T-helper 1 cell treated with Interleukin-12 subunit alpha and Interleukin-12 subunit beta and Interleukin-4 antibody, amounts not matched to agents 30 ng/mL and 1 ng/mL, for 36 hours (primary cell): ENCODE measurements around the gene NT5DC4. TPM values are rescaled to one million over a fixed set of nuclear protein-coding genes. Genes with fewer than 3 reads are reported as not detected.

Experiments
- intact Hi-C: fragments of 100-400 bp; cut with micrococcal nuclease; formaldehyde crosslinking; loops from one replicate; pipeline ENCODE4 v1.15.1; 2024
- total RNA-seq: library from RNA; stranded (reverse); gene quantifications from 2 replicates; pipeline ENCODE4 v1.2.3, GENCODE V29; 2022

The NT5DC4 gene
- total RNA-seq, 1 donor from 2014 or later, result not detected

GRCh38 chr2:112751451-112752197, 30.8 kb downstream of the NT5DC4 start:
- intact Hi-C loops, result no loop called here

GRCh38 chr2:112752667-112753066, 31.8 kb downstream of the NT5DC4 start:
- intact Hi-C loops, result no loop called here

- intact Hi-C loops, result no loop called here
Measured at GRCh38 chr2:112754564-112754963, 33.7 kb downstream of the NT5DC4 start.

- intact Hi-C loops, result no loop called here
Measured at GRCh38 chr2:112755444-112755843, 34.6 kb downstream of the NT5DC4 start.

GRCh38 chr2:112756207-112756606, 35.4 kb downstream of the NT5DC4 start:
- intact Hi-C loops, result no loop called here

GRCh38 chr2:112757265-112757664, 36.4 kb downstream of the NT5DC4 start:
- intact Hi-C loops, result no loop called here

- intact Hi-C loops, result no loop called here
Measured at GRCh38 chr2:112758711-112759110, 37.9 kb downstream of the NT5DC4 start.

- intact Hi-C loops, result loop anchor here (5.0 kb wide), 2 partner anchors 407 to 573 kb away; no protein-coding TSS in a partner anchor
Measured at GRCh38 chr2:112760149-112760548, 39.3 kb downstream of the NT5DC4 start.

- intact Hi-C loops, result loop anchor here (5.0 kb wide), 2 partner anchors 405 to 575 kb away; no protein-coding TSS in a partner anchor
Measured at GRCh38 chr2:112762276-112762675, 41.5 kb downstream of the NT5DC4 start.

GRCh38 chr2:112764071-112765044, 43.5 kb downstream of the NT5DC4 start, which contains the start of gene CKAP2L:
Gene CKAP2L, minus strand, starts transcription at chr2:112764609. Its CDS starts 11 bp downstream, at chr2:112764598.
- intact Hi-C loops, result loop anchor here (1.0 to 5.0 kb wide), 11 partner anchors 15 to 710 kb away; partner anchors contain the start of genes CHCHD5, SLC20A1, TTL and ZC3H6

GRCh38 chr2:112765251-112765650, 44.4 kb downstream of the NT5DC4 start:
- intact Hi-C loops, result no loop called here

GRCh38 chr2:112767693-112768330, 47.0 kb downstream of the NT5DC4 start:
- intact Hi-C loops, result no loop called here

- intact Hi-C loops, result no loop called here
Measured at GRCh38 chr2:112768432-112768831, 47.6 kb downstream of the NT5DC4 start.

- intact Hi-C loops, result no loop called here
Measured at GRCh38 chr2:112772322-112772721, 51.5 kb downstream of the NT5DC4 start.

GRCh38 chr2:112772911-112773475, 52.2 kb downstream of the NT5DC4 start:
- intact Hi-C loops, result no loop called here

GRCh38 chr2:112773556-112773955, 52.7 kb downstream of the NT5DC4 start:
- intact Hi-C loops, result no loop called here

- intact Hi-C loops, result loop anchor here (5.0 kb wide), 1 partner anchor 48 kb away; no protein-coding TSS in a partner anchor
Measured at GRCh38 chr2:112774536-112775285, 53.9 kb downstream of the NT5DC4 start.

- intact Hi-C loops, result loop anchor here (5.0 kb wide), 1 partner anchor 46 kb away; no protein-coding TSS in a partner anchor
Measured at GRCh38 chr2:112776113-112776512, 55.3 kb downstream of the NT5DC4 start.

- intact Hi-C loops, result loop anchor here (5.0 kb wide), 1 partner anchor 45 kb away; no protein-coding TSS in a partner anchor
Measured at GRCh38 chr2:112777036-112777435, 56.2 kb downstream of the NT5DC4 start.

GRCh38 chr2:112779598-112779997, 58.8 kb downstream of the NT5DC4 start:
- intact Hi-C loops, result loop anchor here (1.0 to 5.0 kb wide), 2 partner anchors 9 to 43 kb away; no protein-coding TSS in a partner anchor
